Keratinocyte (primary cell): ENCODE data around the gene MZB1. TPM values are rescaled to one million over a fixed set of nuclear protein-coding genes. Genes with fewer than 3 reads are reported as not detected.
A peak's percentile ranks its signal among the peaks of the same experiment; 100 is the strongest.

Experiments
- DNase-seq: peaks from one replicate; pipeline ENCODE4 v3.0.0-alpha.2; 2011; ENCODE audit warnings: low read depth, missing footprints, low spot score
- FAIRE-seq: peaks from 2 replicates; lab custom pipeline; 2011; peaks lifted over from hg19 to GRCh38; lab: Jason Lieb, UNC
- H2AFZ ChIP-seq: 2 replicates; pipeline ENCODE4 v1.6.0; 2012; ENCODE audit warnings: low read length, control low read depth, inconsistent platforms; ENCODE audit not compliant: control insufficient read depth
- H3K27ac ChIP-seq: 2 replicates; pipeline ENCODE4 v1.5.1; 2011; ENCODE audit warnings: low read length; ENCODE audit not compliant: control insufficient read depth, insufficient read depth
- H3K27me3 ChIP-seq: 3 replicates; pipeline ENCODE4 v1.6.0; 2011; ENCODE audit warnings: low read length; ENCODE audit not compliant: control insufficient read depth, insufficient read depth; ENCODE audit errors: extremely low read depth
- H3K36me3 ChIP-seq, 2 experiments: 2 replicates in 1 of 2; 3 replicates in 1 of 2; pipeline ENCODE4 v1.5.1; 2011; ENCODE audit warnings: low read length in 2 of 2, mild to moderate bottlenecking in 1 of 2; ENCODE audit not compliant: control insufficient read depth in 2 of 2, insufficient read depth in 2 of 2; ENCODE audit errors: extremely low read depth in 1 of 2
- H3K4me1 ChIP-seq: 3 replicates; pipeline ENCODE4 v1.5.1; 2011; ENCODE audit warnings: low read length; ENCODE audit not compliant: control insufficient read depth, insufficient read depth; ENCODE audit errors: extremely low read depth
- H3K4me2 ChIP-seq: 3 replicates; pipeline ENCODE4 v1.6.0; 2011; ENCODE audit warnings: low read depth, low read length; ENCODE audit not compliant: control insufficient read depth, insufficient read depth; ENCODE audit errors: extremely low read depth
- H3K4me3 ChIP-seq, 3 experiments: fragments of 200-600 bp in 1 of 3; sonication (generic) in 1 of 3; 2 replicates in 2 of 3; 3 replicates in 1 of 3; pipeline ENCODE4 v1.5.1; 2011 to 2016; ENCODE audit warnings: low read length in 3 of 3, mild to moderate bottlenecking in 3 of 3, control low read depth in 2 of 3, inconsistent platforms in 1 of 3, low read depth in 1 of 3, mixed read lengths in 1 of 3, mixed run types in 1 of 3, moderate library complexity in 1 of 3; ENCODE audit not compliant: control insufficient read depth in 2 of 3, insufficient read depth in 2 of 3; ENCODE audit errors: extremely low read depth in 1 of 3
- H3K79me2 ChIP-seq: 2 replicates; pipeline ENCODE4 v1.6.0; 2012; ENCODE audit warnings: low read length; ENCODE audit not compliant: control insufficient read depth, insufficient read depth
- H3K9ac ChIP-seq: 3 replicates; pipeline ENCODE4 v1.6.0; 2011; ENCODE audit warnings: low read length; ENCODE audit not compliant: control insufficient read depth, insufficient read depth; ENCODE audit errors: extremely low read depth
- H3K9me1 ChIP-seq: 3 replicates; pipeline ENCODE4 v1.6.0; 2011; ENCODE audit warnings: low read length; ENCODE audit not compliant: control insufficient read depth, insufficient read depth; ENCODE audit errors: extremely low read depth
- H3K9me3 ChIP-seq: 2 replicates; pipeline ENCODE4 v1.5.1; 2012; ENCODE audit warnings: low read depth, low read length; ENCODE audit not compliant: control insufficient read depth
- H4K20me1 ChIP-seq: 3 replicates; pipeline ENCODE4 v1.6.0; 2011; ENCODE audit warnings: low read length; ENCODE audit not compliant: control insufficient read depth, insufficient read depth; ENCODE audit errors: extremely low read depth
- EZH2 ChIP-seq: IDR thresholded peaks from one replicate; pipeline ENCODE4 v1.6.1; 2012; ENCODE audit warnings: inconsistent platforms, mild to moderate bottlenecking, low read length, moderate library complexity
- dilution Hi-C: fragments of 300-500 bp; cut with MboI; formaldehyde crosslinking; loops from one replicate; pipeline ENCODE4 v1.7.0; 2020; ENCODE audit warnings: low sequenced_read_pairs; ENCODE audit not compliant: extremely low pct_ligation_motif_present
- polyA plus RNA-seq, 5 experiments: library from polyadenylated mRNA; depleted of rRNA in 3 of 5; stranded (reverse) in 3 of 5; stranded (forward) in 1 of 5; unstranded in 1 of 5; fragments of >200 nt; gene quantifications; 1 replicate in 1 of 5; 2 replicates in 3 of 5; 3 replicates in 1 of 5; pipeline versions ENCODE4 v1.2.1 to v1.2.3, GENCODE V29; 2011 to 2012; ENCODE audit warnings: missing spikeins in 2 of 5, low read depth in 1 of 5, low replicate concordance in 1 of 5
- TF ChIP-seq, protein P1 (sequence below), 3 experiments: IDR thresholded peaks in 1 of 3; conservative IDR thresholded peaks in 1 of 3; optimal IDR thresholded peaks in 1 of 3; 2 replicates in 2 of 3; 3 replicates in 1 of 3; pipeline versions ENCODE3 to v1.5.1; 2011; ENCODE audit warnings: low read length in 3 of 3, mild to moderate bottlenecking in 3 of 3, moderate library complexity in 2 of 3, control low read depth in 1 of 3, inconsistent platforms in 1 of 3; ENCODE audit not compliant: insufficient read depth in 2 of 3; ENCODE audit errors: extremely low read depth in 1 of 3

The MZB1 gene
- polyA plus RNA-seq, 1 donor (not counting 4 experiments of a cell fraction or from before 2014, with no cell fraction given) = not detected

- peak overlapping the region; percentile 38 for H2AFZ ChIP-seq
- peaks cover 34% of the 10 kb centered on the region for H3K4me1 ChIP-seq
- H3K9me3 ChIP-seq = no peaks in the 10 kb centered on the region
- TF ChIP-seq, protein P1, sequence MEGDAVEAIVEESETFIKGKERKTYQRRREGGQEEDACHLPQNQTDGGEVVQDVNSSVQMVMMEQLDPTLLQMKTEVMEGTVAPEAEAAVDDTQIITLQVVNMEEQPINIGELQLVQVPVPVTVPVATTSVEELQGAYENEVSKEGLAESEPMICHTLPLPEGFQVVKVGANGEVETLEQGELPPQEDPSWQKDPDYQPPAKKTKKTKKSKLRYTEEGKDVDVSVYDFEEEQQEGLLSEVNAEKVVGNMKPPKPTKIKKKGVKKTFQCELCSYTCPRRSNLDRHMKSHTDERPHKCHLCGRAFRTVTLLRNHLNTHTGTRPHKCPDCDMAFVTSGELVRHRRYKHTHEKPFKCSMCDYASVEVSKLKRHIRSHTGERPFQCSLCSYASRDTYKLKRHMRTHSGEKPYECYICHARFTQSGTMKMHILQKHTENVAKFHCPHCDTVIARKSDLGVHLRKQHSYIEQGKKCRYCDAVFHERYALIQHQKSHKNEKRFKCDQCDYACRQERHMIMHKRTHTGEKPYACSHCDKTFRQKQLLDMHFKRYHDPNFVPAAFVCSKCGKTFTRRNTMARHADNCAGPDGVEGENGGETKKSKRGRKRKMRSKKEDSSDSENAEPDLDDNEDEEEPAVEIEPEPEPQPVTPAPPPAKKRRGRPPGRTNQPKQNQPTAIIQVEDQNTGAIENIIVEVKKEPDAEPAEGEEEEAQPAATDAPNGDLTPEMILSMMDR (optimal IDR thresholded peaks at IDR 0.05 in 1 of 3, IDR thresholded peaks at IDR 0.05 in 1 of 3, conservative IDR thresholded peaks at IDR 0.05 in 1 of 3; ENCODE audit: extremely low read depth in 1 of 3, insufficient read depth in 2 of 3, low read length in 3 of 3) = peak in 1 of 3 experiments; percentile 7
- no peak for TF ChIP-seq EZH2
- H3K79me2 ChIP-seq = no peaks in the 10 kb centered on the region
- H3K4me3 ChIP-seq = peak overlapping the region in 1 of 3 experiments; percentile 1
- H3K9ac ChIP-seq = no peak overlapping the region
- H3K27me3 ChIP-seq = no peaks in the 10 kb centered on the region
- H3K4me2 ChIP-seq = peak overlapping the region; percentile 23
- H3K36me3 ChIP-seq = peaks cover 0 to 2% of the 10 kb centered on the region in 2 experiments
- dilution Hi-C loops = no loop called here
- no peaks in the 10 kb centered on the region for H3K9me1 ChIP-seq
- no peaks in the 10 kb centered on the region for H4K20me1 ChIP-seq
- DNase-seq (no peak), FAIRE-seq (peak; percentile 98)
- peak overlapping the region; percentile 84 for H3K27ac ChIP-seq
These were observed 25.6 kb upstream of the MZB1 start for GRCh38 chr5:139415221-139415861.

GRCh38 chr5:139414581-139415130 lies 24.9 kb upstream of the MZB1 start:
- dilution Hi-C loops = no loop called here
- Histone ChIP-seq H3K27me3 (no peaks in the 10 kb centered on the region), H3K4me1 (peaks cover 34% of the 10 kb centered on the region), H3K79me2 (no peaks in the 10 kb centered on the region), H3K4me2 (peak overlapping the region; percentile 23), H4K20me1 (no peaks in the 10 kb centered on the region), H3K36me3 (peaks cover 0 to 2% of the 10 kb centered on the region in 2 experiments), H3K9ac (peak overlapping the region; percentile 31), H2AFZ (peak overlapping the region; percentile 29), H3K9me1 (no peaks in the 10 kb centered on the region), H3K27ac (peak overlapping the region; percentile 84), H3K4me3 (no peak overlapping the region), H3K9me3 (no peaks in the 10 kb centered on the region)
- TF ChIP-seq, protein P1 (optimal IDR thresholded peaks at IDR 0.05 in 1 of 3, IDR thresholded peaks at IDR 0.05 in 1 of 3, conservative IDR thresholded peaks at IDR 0.05 in 1 of 3; ENCODE audit: extremely low read depth in 1 of 3, insufficient read depth in 2 of 3, low read length in 3 of 3) = no peak
- TF ChIP-seq EZH2 = no peak
- no peak for DNase-seq
- peak; percentile 55 for FAIRE-seq
